Stimulated activated CD8-positive, alpha-beta memory T cell treated with anti-CD3 and anti-CD28 coated beads, Interleukin-7, amount 100 ng/mL, for 48 hours (primary cell): ENCODE results near the gene SLC46A1.
"Not testable (repeated sequence)": the region's sequence is repeated elsewhere in the genome, so short reads cannot be mapped to it uniquely, and the experiment has no call there.

Experiments
- DNase-seq, 2 donors: peaks; one replicate each; pipeline ENCODE4 v3.0.0-alpha.2; 2020; ENCODE audit warnings: low read depth in 1 of 2; ENCODE audit errors: extremely low read depth in 1 of 2

Gene SLC46A1

GRCh38 chr17:28405632-28406472 is at the start of gene SLC46A1:
TSS of gene SLC46A1 (minus strand) at chr17:28406212. CDS start at chr17:28406114, 98 bp downstream.
- DNase-seq: peak in 1 of 2 donors; percentile 66

GRCh38 chr17:28449859-28450258 is 43.8 kb upstream of the SLC46A1 start:
- DNase-seq: no peak

- DNase-seq: no peak
Measured at GRCh38 chr17:28447396-28447760, 41.4 kb upstream of the SLC46A1 start.

- no peak for DNase-seq
Measured at GRCh38 chr17:28446716-28447395, 40.8 kb upstream of the SLC46A1 start.

- no peak for DNase-seq
Measured at GRCh38 chr17:28443901-28444638, 38.1 kb upstream of the SLC46A1 start.

GRCh38 chr17:28434326-28434725 is 28.3 kb upstream of the SLC46A1 start:
- not testable (repeated sequence) for DNase-seq

GRCh38 chr17:28433721-28434120 is 27.7 kb upstream of the SLC46A1 start:
- no peak for DNase-seq

GRCh38 chr17:28427982-28428381 is 22.0 kb upstream of the SLC46A1 start:
- not testable (repeated sequence) for DNase-seq

GRCh38 chr17:28427371-28427770 is 21.4 kb upstream of the SLC46A1 start:
- no peak for DNase-seq

- DNase-seq: no peak
Measured at GRCh38 chr17:28426081-28426519, 20.1 kb upstream of the SLC46A1 start.

GRCh38 chr17:28425206-28425605 is 19.2 kb upstream of the SLC46A1 start:
- DNase-seq: no peak

GRCh38 chr17:28421787-28422305 is 15.8 kb upstream of the SLC46A1 start:
- DNase-seq: no peak

GRCh38 chr17:28416703-28417311 is 10.8 kb upstream of the SLC46A1 start:
- DNase-seq: peak in 1 of 2 donors; percentile 28

GRCh38 chr17:28415886-28416285 is 9.9 kb upstream of the SLC46A1 start:
- no peak for DNase-seq

GRCh38 chr17:28413804-28414203 is 7.8 kb upstream of the SLC46A1 start:
- no peak for DNase-seq

GRCh38 chr17:28412099-28412498 is 6.1 kb upstream of the SLC46A1 start:
- DNase-seq: no peak

- no peak for DNase-seq
Measured at GRCh38 chr17:28407974-28408306, 1.9 kb upstream of the SLC46A1 start.

- DNase-seq: no peak
Measured at GRCh38 chr17:28407130-28407973, 1.3 kb upstream of the SLC46A1 start.

GRCh38 chr17:28406473-28406814 is 432 bp upstream of the SLC46A1 start:
- DNase-seq: no peak
